Islet of Langerhans (tissue), 1 donor: Measurements from ENCODE around the gene H19.

Experiments used
- FAIRE-seq: peaks from one replicate; lab custom pipeline; 2011; peaks lifted over from hg19 to GRCh38; lab: Jason Lieb, UNC

H19 gene

GRCh38 chr11:1946812-1947484 is 50.7 kb downstream of the H19 start, which contains the start of gene MRPL23:
MRPL23 (plus strand) TSS chr11:1947332; CDS start chr11:1947363, 31 bp downstream.
- FAIRE-seq, result no peak
